Retinal pigment epithelial cell (primary cell): ENCODE measurements around the gene C18orf63.

ENCODE experiments used
- DNase-seq: peaks from one replicate; pipeline ENCODE4 v3.0.0-alpha.2; 2010; ENCODE audit warnings: low read depth
- H3K4me3 ChIP-seq: 2 replicates; pipeline ENCODE4 v1.5.1; 2011; ENCODE audit warnings: mild to moderate bottlenecking, low read length, control low read depth, moderate library complexity
- CTCF ChIP-seq: conservative IDR thresholded peaks from 2 replicates; pipeline ENCODE4 v1.5.1; 2011; ENCODE audit warnings: low read depth, low read length, control low read depth, inconsistent platforms

Gene C18orf63

GRCh38 chr18:74303306-74303705 lies 12.3 kb upstream of the C18orf63 start:
- H3K4me3 ChIP-seq: no peak overlapping the region
- TF ChIP-seq CTCF: no peak

GRCh38 chr18:74303936-74304335 lies 11.7 kb upstream of the C18orf63 start:
- peak; percentile 47 for DNase-seq
- no peak overlapping the region for H3K4me3 ChIP-seq
- no peak for TF ChIP-seq CTCF

More at GRCh38 chr18:74303306-74303705, 12.3 kb upstream of the C18orf63 start:
- DNase-seq: no peak

- no peak overlapping the region for H3K4me3 ChIP-seq
- no peak for DNase-seq
- TF ChIP-seq CTCF: peak; percentile 54
Observed at GRCh38 chr18:74310411-74310810, 5.2 kb upstream of the C18orf63 start.

- no peak for DNase-seq
- no peak for TF ChIP-seq CTCF
- H3K4me3 ChIP-seq: no peak overlapping the region
Observed at GRCh38 chr18:74311000-74311399, 4.6 kb upstream of the C18orf63 start.

- DNase-seq: no peak
- no peak for TF ChIP-seq CTCF
- no peak overlapping the region for H3K4me3 ChIP-seq
Observed at GRCh38 chr18:74314759-74315463, 728 bp upstream of the C18orf63 start.

GRCh38 chr18:74316257-74317170 lies 875 bp downstream of the C18orf63 start:
- no peak overlapping the region for H3K4me3 ChIP-seq
- no peak for TF ChIP-seq CTCF
- DNase-seq: peak; percentile 69
